GOT3 (cell line): ENCODE results near the gene COG5.

Experiments used
- DNase-seq: peaks from one replicate; lab custom pipeline; 2025; ENCODE audit warnings: mixed read lengths; lab: John Stamatoyannopoulos, UW

COG5 gene

GRCh38 chr7:107394276-107394675 is 169.4 kb downstream of the COG5 start:
- no peak for DNase-seq

GRCh38 chr7:107392830-107393229 is 170.9 kb downstream of the COG5 start:
- no peak for DNase-seq

GRCh38 chr7:107390916-107391315 is 172.8 kb downstream of the COG5 start:
- no peak for DNase-seq

- no peak for DNase-seq
Observed at GRCh38 chr7:107388604-107389003, 175.1 kb downstream of the COG5 start.

- DNase-seq, result no peak
Observed at GRCh38 chr7:107387573-107388219, 176.0 kb downstream of the COG5 start.

GRCh38 chr7:107387128-107387527 is 176.6 kb downstream of the COG5 start:
- DNase-seq, result no peak

- no peak for DNase-seq
Observed at GRCh38 chr7:107386548-107387102, 177.1 kb downstream of the COG5 start.

- DNase-seq, result no peak
Observed at GRCh38 chr7:107384025-107384424, 179.7 kb downstream of the COG5 start.

- no peak for DNase-seq
Observed at GRCh38 chr7:107383203-107383602, 180.5 kb downstream of the COG5 start.

- no peak for DNase-seq
Observed at GRCh38 chr7:107381453-107381852, 182.3 kb downstream of the COG5 start.

- no peak for DNase-seq
Observed at GRCh38 chr7:107373354-107373753, 190.4 kb downstream of the COG5 start.

- DNase-seq, result no peak
Observed at GRCh38 chr7:107372298-107372697, 191.4 kb downstream of the COG5 start.

GRCh38 chr7:107370816-107371215 is 192.9 kb downstream of the COG5 start:
- DNase-seq, result no peak

GRCh38 chr7:107364787-107365186 is 198.9 kb downstream of the COG5 start:
- no peak for DNase-seq

GRCh38 chr7:107359520-107360316 is 204.0 kb downstream of the COG5 start:
- no peak for DNase-seq

GRCh38 chr7:107355616-107356015 is 208.1 kb downstream of the COG5 start:
- DNase-seq, result no peak

GRCh38 chr7:107354640-107355039 is 209.1 kb downstream of the COG5 start:
- DNase-seq, result no peak

- no peak for DNase-seq
Observed at GRCh38 chr7:107353701-107354100, 210.0 kb downstream of the COG5 start.

- DNase-seq, result no peak
Observed at GRCh38 chr7:107345898-107346297, 217.8 kb downstream of the COG5 start.

GRCh38 chr7:107344799-107345198 is 218.9 kb downstream of the COG5 start:
- no peak for DNase-seq

- DNase-seq, result no peak
Observed at GRCh38 chr7:107344286-107344685, 219.4 kb downstream of the COG5 start.

GRCh38 chr7:107338080-107338479 is 225.6 kb downstream of the COG5 start:
- DNase-seq, result no peak
